ENCODE results near the gene SLC25A45. TPM values are rescaled to one million over a fixed set of nuclear protein-coding genes. Genes with fewer than 3 reads are reported as not detected.
A peak's percentile ranks its signal among the peaks of the same experiment; 100 is the strongest.

Gene SLC25A45
- total and polyA plus RNA-seq, 8 donors, result 16.2 to 58.2 (median 34.7) TPM

- peak; percentile 23 to 45 (median 34) for ATAC-seq
- Histone ChIP-seq H3K4me3 (peak overlapping the region in 2 of 4 donors; percentile 81 to 93), H3K9me3 (no peaks in the 10 kb centered on the region), H3K27me3 (no peaks in the 10 kb centered on the region), H3K36me3 (peaks cover 0 to 19% (median 0%) of the 10 kb centered on the region in 3 donors), H3K4me1 (peaks cover 36 to 51% (median 44%) of the 10 kb centered on the region in 3 donors), H3K27ac (peak overlapping the region; percentile 98 to 99 (median 99))
- intact Hi-C loops (cut with DNase I), result loop anchor here in 2 of 3 donors (5.0 kb wide), 3 partner anchors 47 to 92 kb away; no protein-coding TSS in a partner anchor
- WGBS, 2 donors, result 0% methylated on average over 6 of the region's 6 CpGs
- no peak for FAIRE-seq
- TF ChIP-seq CTCF (IDR thresholded peaks at IDR 0.05), result no peak
- peak; percentile 81 to 95 (median 92) for DNase-seq
These were observed 37.5 kb upstream of the SLC25A45 start for GRCh38 chr11:65419772-65420481.

GRCh38 chr11:65419460-65419771 is 37.0 kb upstream of the SLC25A45 start:
- DNase-seq, result peak in 3 of 6 donors; percentile 56 to 60 (median 58)
- FAIRE-seq, result no peak
- TF ChIP-seq CTCF (IDR thresholded peaks at IDR 0.05), result no peak
- ATAC-seq, result no peak
- H3K27me3 ChIP-seq, result no peaks in the 10 kb centered on the region
- H3K27ac ChIP-seq, result peak overlapping the region; percentile 98 to 99 (median 99)
- intact Hi-C loops (cut with DNase I), result loop anchor here in 2 of 3 donors (5.0 kb wide), 2 partner anchors 48 to 93 kb away; no protein-coding TSS in a partner anchor
- H3K9me3 ChIP-seq, result no peaks in the 10 kb centered on the region
- H3K36me3 ChIP-seq, result peaks cover 0 to 15% (median 0%) of the 10 kb centered on the region in 3 donors
- peaks cover 36 to 51% (median 44%) of the 10 kb centered on the region in 3 donors for H3K4me1 ChIP-seq
- 15 to 20% methylated on average over 7 of the region's 7 CpGs for WGBS, 2 donors
- peak overlapping the region in 2 of 4 donors; percentile 81 to 93 for H3K4me3 ChIP-seq

GRCh38 chr11:65418681-65419459 is 36.4 kb upstream of the SLC25A45 start:
- 1 to 3% methylated on average over 15 of the region's 15 CpGs for WGBS, 2 donors
- FAIRE-seq, result no peak
- peaks cover 0 to 9% (median 0%) of the 10 kb centered on the region in 3 donors for H3K36me3 ChIP-seq
- peak overlapping the region; percentile 98 to 99 (median 99) for H3K27ac ChIP-seq
- ATAC-seq, result peak; percentile 15 to 48 (median 30)
- DNase-seq, result peak; percentile 89 to 96 (median 96)
- peak overlapping the region in 2 of 4 donors; percentile 81 to 93 for H3K4me3 ChIP-seq
- intact Hi-C loops (cut with DNase I), result loop anchor here in 2 of 3 donors (5.0 kb wide), 2 partner anchors 48 to 93 kb away; no protein-coding TSS in a partner anchor
- no peaks in the 10 kb centered on the region for H3K27me3 ChIP-seq
- H3K9me3 ChIP-seq, result no peaks in the 10 kb centered on the region
- peaks cover 36 to 51% (median 44%) of the 10 kb centered on the region in 3 donors for H3K4me1 ChIP-seq
- no peak for TF ChIP-seq CTCF (IDR thresholded peaks at IDR 0.05)

- H3K27me3 ChIP-seq, result no peaks in the 10 kb centered on the region
- intact Hi-C loops (cut with DNase I), result loop anchor here in 2 of 3 donors (5.0 kb wide), 2 partner anchors 49 to 94 kb away; no protein-coding TSS in a partner anchor
- H3K36me3 ChIP-seq, result peaks cover 0 to 5% (median 0%) of the 10 kb centered on the region in 3 donors
- no peaks in the 10 kb centered on the region for H3K9me3 ChIP-seq
- WGBS, 2 donors, result 13 to 14% methylated on average over 2 to 4 of the region's 4 CpGs
- peak overlapping the region; percentile 98 to 99 (median 99) for H3K27ac ChIP-seq
- ATAC-seq (no peak), FAIRE-seq (no peak), DNase-seq (peak in 1 of 6 donors; percentile 56)
- TF ChIP-seq CTCF (IDR thresholded peaks at IDR 0.05), result no peak
- H3K4me3 ChIP-seq, result peak overlapping the region in 2 of 4 donors; percentile 11 to 81
- peaks cover 36 to 51% (median 44%) of the 10 kb centered on the region in 3 donors for H3K4me1 ChIP-seq
These were observed 35.9 kb upstream of the SLC25A45 start for GRCh38 chr11:65418431-65418680.
